Vagina (tissue), 2 donors: ENCODE data around the gene GADL1.

Experiments used
- POLR2A ChIP-seq, 2 donors: fragments of 450-650 bp; IDR thresholded peaks; one replicate each; pipeline ENCODE4 v1.6.1; 2017; ENCODE audit warnings: antibody characterized with exemption in 2 of 2, mild to moderate bottlenecking in 2 of 2, moderate library complexity in 2 of 2
- POLR2AphosphoS5 ChIP-seq, 2 donors: sonication (generic); formaldehyde crosslinking; IDR thresholded peaks; one replicate each; pipeline ENCODE4 v1.9.0; 2017; ENCODE audit warnings: antibody characterized with exemption in 2 of 2, mild to moderate bottlenecking in 2 of 2, low read depth in 1 of 2; ENCODE audit not compliant: insufficient read depth in 1 of 2
- TF ChIP-seq, protein P1 (sequence below), 3 experiments: fragments of 450-650 bp in 2 of 3; fragments of 200-600 bp in 1 of 3; sonication (generic) in 1 of 3; IDR thresholded peaks; one replicate each; pipeline ENCODE4 v1.5.1; 2017 to 2019; ENCODE audit warnings: antibody characterized with exemption in 3 of 3, mild to moderate bottlenecking in 2 of 3, moderate library complexity in 2 of 3

DNA sequence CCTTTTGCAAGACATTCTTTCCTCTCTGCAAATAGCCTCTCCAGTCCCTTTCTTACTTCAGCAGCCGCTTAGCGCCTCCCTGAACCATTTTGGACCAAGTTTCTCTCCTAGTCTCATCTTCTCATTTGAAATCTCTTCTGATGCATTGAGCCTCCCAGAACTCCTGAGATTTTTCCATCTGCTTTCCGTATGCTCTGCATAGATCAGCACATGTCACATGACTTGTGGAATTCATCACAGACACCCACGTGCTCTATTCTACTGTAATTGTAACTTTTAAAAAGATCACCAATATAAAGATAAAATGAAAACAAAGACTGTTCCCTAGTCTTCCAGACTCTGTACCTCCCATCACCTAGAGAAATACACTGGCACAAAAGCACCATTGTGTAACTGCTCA lies 100.7 kb downstream of the GADL1 start:
- TF ChIP-seq, protein P1, sequence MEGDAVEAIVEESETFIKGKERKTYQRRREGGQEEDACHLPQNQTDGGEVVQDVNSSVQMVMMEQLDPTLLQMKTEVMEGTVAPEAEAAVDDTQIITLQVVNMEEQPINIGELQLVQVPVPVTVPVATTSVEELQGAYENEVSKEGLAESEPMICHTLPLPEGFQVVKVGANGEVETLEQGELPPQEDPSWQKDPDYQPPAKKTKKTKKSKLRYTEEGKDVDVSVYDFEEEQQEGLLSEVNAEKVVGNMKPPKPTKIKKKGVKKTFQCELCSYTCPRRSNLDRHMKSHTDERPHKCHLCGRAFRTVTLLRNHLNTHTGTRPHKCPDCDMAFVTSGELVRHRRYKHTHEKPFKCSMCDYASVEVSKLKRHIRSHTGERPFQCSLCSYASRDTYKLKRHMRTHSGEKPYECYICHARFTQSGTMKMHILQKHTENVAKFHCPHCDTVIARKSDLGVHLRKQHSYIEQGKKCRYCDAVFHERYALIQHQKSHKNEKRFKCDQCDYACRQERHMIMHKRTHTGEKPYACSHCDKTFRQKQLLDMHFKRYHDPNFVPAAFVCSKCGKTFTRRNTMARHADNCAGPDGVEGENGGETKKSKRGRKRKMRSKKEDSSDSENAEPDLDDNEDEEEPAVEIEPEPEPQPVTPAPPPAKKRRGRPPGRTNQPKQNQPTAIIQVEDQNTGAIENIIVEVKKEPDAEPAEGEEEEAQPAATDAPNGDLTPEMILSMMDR (IDR thresholded peaks at IDR 0.05): no peak
- TF ChIP-seq POLR2A (IDR thresholded peaks at IDR 0.05) (no peak), POLR2AphosphoS5 (IDR thresholded peaks at IDR 0.05; ENCODE audit: insufficient read depth in 1 of 2, low read depth in 1 of 2) (no peak)
